ENCODE measurements around the gene COPS3.
A peak's percentile ranks its signal among the peaks of the same experiment; 100 is the strongest.

The COPS3 gene

DNA sequence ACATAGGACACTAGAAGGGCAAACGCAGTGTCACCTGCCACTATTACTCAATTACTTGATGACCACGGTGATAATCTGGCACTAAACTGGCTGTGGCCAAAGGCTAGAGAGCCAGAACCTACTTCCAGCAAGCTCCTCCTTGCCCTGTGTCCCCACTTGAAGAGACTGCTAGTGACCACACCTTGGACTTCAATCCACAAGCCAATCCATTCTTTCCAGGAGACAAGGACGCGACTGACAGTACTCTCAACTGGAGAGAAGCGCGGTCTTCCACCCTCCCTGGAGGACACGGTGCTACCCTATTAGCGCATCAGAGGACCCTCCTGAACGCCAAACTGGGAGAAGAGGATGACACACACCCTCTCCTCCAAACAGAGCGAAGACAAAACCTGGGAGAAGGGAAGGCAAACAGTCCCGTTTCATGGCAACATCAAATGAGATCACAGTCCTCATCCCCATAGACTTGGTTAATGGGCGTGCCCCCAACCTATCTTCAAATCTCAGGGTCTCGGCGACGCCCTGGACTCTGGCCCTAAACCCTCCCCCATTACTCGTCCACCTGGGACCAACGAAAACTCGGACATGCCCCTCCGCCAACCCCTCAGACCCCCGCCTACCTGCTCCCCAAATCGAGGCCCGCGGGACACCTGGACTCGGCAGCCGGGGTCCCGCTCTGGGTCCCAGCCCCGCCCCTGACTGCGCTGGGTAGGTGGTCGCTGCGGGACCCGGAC, 44.6 kb downstream of the COPS3 start:
- H3K36me3 Mint-ChIP-seq (ENCODE audit: low read depth), result peaks cover 3% of the 10 kb centered on the region
- TF ChIP-seq, protein P1, sequence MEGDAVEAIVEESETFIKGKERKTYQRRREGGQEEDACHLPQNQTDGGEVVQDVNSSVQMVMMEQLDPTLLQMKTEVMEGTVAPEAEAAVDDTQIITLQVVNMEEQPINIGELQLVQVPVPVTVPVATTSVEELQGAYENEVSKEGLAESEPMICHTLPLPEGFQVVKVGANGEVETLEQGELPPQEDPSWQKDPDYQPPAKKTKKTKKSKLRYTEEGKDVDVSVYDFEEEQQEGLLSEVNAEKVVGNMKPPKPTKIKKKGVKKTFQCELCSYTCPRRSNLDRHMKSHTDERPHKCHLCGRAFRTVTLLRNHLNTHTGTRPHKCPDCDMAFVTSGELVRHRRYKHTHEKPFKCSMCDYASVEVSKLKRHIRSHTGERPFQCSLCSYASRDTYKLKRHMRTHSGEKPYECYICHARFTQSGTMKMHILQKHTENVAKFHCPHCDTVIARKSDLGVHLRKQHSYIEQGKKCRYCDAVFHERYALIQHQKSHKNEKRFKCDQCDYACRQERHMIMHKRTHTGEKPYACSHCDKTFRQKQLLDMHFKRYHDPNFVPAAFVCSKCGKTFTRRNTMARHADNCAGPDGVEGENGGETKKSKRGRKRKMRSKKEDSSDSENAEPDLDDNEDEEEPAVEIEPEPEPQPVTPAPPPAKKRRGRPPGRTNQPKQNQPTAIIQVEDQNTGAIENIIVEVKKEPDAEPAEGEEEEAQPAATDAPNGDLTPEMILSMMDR (IDR thresholded peaks at IDR 0.05), result no peak

DNA sequence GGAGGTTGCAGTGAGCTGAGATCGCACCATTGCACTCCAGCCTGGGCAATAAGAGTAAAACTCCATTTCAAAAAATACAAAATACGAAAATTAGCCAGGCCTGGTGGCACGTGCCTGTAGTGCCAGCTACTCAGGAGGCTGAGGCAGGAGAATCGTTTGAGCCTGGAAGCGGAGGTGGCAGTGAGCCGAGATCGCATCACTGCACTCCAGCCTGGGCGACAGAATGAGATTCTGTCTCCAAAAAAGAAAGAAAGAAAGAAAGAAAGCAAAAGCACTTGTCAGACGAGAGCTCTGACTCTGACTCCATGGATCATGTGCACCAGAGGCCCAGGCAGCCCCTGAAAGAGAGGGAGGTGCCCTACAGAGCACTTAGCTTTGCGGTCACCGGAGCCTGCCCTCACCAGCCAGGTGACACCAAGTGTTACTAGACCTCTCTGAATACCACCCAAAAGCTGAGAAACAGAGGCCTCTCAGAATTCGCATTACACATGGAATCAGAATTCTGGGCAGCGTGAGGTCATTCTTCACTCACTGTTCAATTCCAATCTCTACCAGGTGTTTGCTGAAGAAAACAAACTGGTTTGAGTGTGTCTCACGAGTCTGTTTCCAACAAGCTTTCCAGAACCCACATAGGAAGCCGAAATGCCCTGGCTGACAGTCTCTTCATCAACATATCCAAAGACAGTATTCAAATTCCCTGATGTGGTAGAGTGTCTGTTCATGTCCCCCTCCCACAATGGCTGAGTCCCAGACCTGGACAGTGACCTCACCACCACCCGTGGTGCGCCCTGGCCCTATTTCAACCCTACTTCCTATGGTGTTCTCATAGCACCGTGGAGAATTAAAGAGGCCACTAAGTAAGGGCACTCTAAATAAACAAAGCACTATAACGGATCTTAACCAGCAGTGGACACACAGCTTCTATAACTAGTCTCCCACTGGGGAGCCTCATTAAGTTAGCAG, 45.6 kb downstream of the COPS3 start:
- Mint-ChIP-seq H3K27me3 (ENCODE audit: low read depth, poor library complexity) (peaks cover 6% of the 10 kb centered on the region), H3K4me1 (peaks cover 39% of the 10 kb centered on the region), H3K27ac (peak overlapping the region; percentile 76), H3K9me3 (no peaks in the 10 kb centered on the region), H3K4me3 (peak overlapping the region; percentile 91), H3K36me3 (ENCODE audit: low read depth) (peaks cover 9% of the 10 kb centered on the region)
- no peak for DNase-seq
- TF ChIP-seq, protein P1 (IDR thresholded peaks at IDR 0.05), result no peak

More for the DNA sequence above, 44.6 kb downstream of the COPS3 start:
- H3K4me3 Mint-ChIP-seq, result peak overlapping the region; percentile 91
- no peak for DNase-seq
- peaks cover 39% of the 10 kb centered on the region for H3K4me1 Mint-ChIP-seq
- peak overlapping the region; percentile 100 for H3K27ac Mint-ChIP-seq
- no peaks in the 10 kb centered on the region for H3K9me3 Mint-ChIP-seq
- peaks cover 6% of the 10 kb centered on the region for H3K27me3 Mint-ChIP-seq (ENCODE audit: low read depth, poor library complexity)

DNA sequence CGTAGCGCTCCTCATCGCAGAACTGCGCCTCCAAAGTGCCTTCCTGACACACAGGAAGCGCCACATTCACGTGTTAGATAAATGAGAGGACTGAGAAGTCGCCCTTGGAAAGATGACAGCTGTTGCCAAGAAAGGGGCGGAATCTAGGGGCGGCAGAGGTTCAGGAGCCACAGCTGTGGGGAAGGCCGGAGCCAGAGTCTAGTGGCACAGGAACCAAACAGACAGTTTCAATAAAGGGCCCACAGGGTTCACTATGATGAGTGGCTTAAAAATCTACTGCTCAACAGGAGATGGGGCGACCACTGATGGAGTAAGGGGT, 48.8 kb downstream of the COPS3 start:
- peaks cover 3% of the 10 kb centered on the region for H3K27me3 Mint-ChIP-seq (ENCODE audit: low read depth, poor library complexity)
- peaks cover 20% of the 10 kb centered on the region for H3K36me3 Mint-ChIP-seq (ENCODE audit: low read depth)
- peaks cover 34% of the 10 kb centered on the region for H3K4me1 Mint-ChIP-seq
- H3K27ac Mint-ChIP-seq, result peak overlapping the region; percentile 78
- no peak overlapping the region for H3K4me3 Mint-ChIP-seq
- TF ChIP-seq, protein P1 (IDR thresholded peaks at IDR 0.05), result no peak
- H3K9me3 Mint-ChIP-seq, result no peaks in the 10 kb centered on the region
- no peak for DNase-seq

DNA sequence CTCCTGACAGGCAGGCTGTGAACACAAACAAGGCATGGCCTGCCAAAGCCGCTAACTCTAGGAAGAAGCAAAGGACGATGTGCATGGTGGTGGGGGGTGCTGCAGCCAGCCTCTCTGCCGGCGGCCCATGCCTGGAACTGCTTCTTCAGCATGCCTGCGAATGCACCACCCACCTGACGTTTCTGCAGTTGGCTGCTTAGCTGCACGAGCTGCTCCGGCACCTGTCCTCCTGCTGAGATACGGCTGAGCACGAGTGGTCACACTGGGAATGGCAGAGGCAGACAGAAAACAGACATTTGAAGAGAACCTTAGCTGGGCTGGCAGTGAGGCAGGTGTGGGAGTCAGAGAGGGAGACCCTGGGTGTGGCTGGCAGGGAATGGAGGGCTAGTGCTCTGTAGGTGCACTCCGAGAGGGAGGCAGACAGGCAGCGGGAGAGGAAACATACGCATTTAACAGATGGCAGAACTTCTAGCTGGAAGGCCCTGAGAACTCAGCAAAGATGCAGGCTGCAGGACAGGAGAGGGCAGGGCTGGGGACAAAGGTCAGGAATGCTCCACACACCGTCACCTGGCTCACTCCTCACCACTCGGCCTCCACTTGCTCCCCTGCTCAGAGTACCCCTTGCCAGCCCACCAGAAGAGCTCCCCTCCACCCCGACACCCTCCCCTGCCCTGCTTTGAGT, 49.3 kb downstream of the COPS3 start:
- H3K9me3 Mint-ChIP-seq, result no peaks in the 10 kb centered on the region
- H3K36me3 Mint-ChIP-seq (ENCODE audit: low read depth), result peaks cover 20% of the 10 kb centered on the region
- no peak overlapping the region for H3K27ac Mint-ChIP-seq
- DNase-seq, result no peak
- peaks cover 3% of the 10 kb centered on the region for H3K27me3 Mint-ChIP-seq (ENCODE audit: low read depth, poor library complexity)
- no peak overlapping the region for H3K4me3 Mint-ChIP-seq
- H3K4me1 Mint-ChIP-seq, result peaks cover 33% of the 10 kb centered on the region
- TF ChIP-seq, protein P1 (IDR thresholded peaks at IDR 0.05), result no peak

DNA sequence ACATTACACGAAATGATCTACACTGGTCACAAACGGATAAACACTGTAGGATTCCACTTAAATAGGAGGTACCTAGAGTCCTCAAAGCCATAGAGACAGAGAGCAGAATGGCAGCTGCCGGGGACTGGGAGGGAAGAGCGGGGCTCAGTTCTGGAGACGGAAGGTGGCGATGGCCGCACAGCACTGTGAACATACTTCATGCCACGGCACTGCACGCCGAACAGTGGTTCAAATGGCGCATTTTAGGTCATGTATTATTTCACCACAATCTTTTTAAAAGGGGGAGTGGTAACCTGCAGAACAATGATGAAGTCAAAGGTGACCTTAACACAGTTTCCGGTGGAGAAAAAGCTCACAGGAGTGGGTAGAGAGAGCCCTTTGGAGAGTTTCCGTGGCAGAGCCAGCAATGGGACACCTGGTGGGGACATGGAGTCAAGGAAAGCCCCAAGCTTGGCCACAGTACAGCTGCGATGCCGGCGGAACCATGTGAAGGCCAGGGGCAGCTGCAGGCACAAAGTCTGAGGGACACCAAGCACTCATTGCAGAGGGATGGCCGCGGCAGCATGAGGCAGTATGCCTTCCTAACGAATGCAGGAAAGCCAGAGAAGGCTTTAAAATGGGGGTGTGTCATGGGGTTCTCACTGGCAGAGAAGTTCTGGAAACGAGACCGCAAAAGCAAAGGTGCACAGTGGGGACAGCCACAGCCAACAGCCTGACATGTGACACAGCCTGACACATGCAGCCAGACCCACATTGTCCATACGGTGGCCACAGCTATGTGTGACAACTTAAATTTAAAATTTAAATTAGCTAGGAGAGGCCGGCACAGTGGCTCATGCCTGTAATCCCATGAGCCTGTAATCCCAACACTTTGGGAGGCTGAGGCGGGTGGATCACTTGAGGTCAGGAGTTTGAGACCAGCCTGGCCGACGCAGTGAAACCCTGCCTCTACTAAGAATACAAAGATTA, 51.3 kb downstream of the COPS3 start:
- Mint-ChIP-seq H3K27ac (no peak overlapping the region), H3K36me3 (ENCODE audit: low read depth) (peaks cover 34% of the 10 kb centered on the region), H3K4me3 (no peak overlapping the region), H3K4me1 (peaks cover 16% of the 10 kb centered on the region), H3K9me3 (no peaks in the 10 kb centered on the region), H3K27me3 (ENCODE audit: low read depth, poor library complexity) (peaks cover 3% of the 10 kb centered on the region)
- TF ChIP-seq, protein P1 (IDR thresholded peaks at IDR 0.05), result no peak
- DNase-seq, result no peak
